ENCODE data around the gene IP6K1.
"Not testable (repeated sequence)": the region's sequence is repeated elsewhere in the genome, so short reads cannot be mapped to it uniquely, and the experiment has no call there.

Gene IP6K1

DNA sequence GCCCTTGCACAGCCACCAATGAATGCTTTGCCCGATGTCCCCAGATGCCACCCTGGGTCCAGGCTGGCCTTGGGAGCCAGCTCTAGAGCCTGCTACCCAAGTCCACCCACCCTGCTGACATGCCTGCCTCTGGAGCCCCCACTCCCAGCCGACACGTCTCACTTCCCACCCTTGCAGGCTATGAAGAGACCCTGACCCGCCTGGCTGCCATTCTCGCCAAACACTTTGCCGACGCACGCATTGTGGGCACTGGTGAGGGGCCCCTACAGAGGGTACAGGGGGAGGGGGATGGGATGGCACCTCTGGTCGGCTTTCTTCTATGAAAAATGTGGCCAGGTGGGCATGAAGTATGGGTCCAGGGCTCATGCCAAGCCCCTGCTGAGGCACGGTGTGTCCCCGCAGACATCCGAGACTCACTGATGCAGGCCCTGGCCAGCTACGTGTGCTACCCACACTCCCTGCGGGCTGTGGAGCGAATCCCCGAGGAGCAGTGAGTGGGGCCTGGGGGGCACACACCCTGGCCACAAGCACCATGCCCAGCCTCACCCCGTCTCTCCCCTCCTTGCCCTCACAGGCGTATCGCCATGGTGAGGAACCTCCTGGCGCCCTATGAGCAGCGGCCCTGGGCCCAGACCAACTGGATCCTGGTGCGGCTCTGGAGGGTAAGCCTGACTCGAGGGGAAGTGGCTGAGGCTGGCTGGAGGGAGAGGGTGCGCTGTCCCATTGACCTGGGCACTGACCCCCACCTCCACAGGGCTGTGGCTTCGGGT is 72.8 kb downstream of the IP6K1 start:
- in situ Hi-C loops (cut with MboI; ENCODE audit: low sequenced_read_pairs): no loop called here

GRCh38 chr3:49712631-49713317 is 73.6 kb downstream of the IP6K1 start:
- in situ Hi-C loops (cut with MboI; ENCODE audit: low sequenced_read_pairs): no loop called here

DNA sequence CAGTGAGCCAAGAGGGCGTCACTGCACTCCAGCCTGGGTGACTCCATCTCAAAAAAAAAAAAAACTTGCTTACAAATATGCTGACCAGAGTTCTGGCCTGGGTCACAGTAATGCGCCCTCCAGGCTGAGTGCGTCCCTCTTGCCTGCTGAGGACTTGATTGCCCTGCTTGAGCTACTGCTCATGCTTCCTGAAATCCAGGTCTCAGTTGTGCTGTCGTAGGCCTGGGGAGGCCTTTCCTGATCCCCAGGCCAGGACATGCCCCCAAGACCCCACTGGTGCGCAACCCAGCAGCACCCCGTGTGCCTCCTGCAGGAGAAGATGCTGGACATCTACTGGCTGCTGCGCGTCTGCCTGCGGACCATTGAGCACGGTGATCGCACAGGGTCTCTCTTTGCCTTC is 74.2 kb downstream of the IP6K1 start:
- in situ Hi-C loops (cut with MboI; ENCODE audit: low sequenced_read_pairs): no loop called here

DNA sequence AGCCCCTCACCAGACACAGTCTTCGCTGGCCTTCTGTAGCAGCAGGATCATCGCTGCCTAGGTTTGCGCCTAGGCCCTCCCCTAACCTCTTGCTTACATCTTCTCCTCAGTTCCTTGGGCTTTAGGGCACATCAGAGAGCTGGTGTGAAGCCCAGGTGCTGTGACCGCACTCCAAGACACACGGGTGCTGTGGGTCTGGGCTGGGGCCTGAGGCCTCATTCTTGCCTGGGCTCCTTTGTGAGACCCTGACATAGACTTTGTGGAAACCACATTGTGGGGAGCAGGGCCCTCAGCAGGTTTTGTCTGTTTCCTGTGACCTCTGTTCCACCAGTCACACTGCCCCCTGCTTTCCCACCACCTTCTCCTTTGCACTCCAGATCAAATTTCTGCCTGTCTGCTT is 74.9 kb downstream of the IP6K1 start:
- in situ Hi-C loops (cut with MboI; ENCODE audit: low sequenced_read_pairs): no loop called here

GRCh38 chr3:49709852-49710251 is 76.5 kb downstream of the IP6K1 start:
- in situ Hi-C loops (cut with MboI; ENCODE audit: low sequenced_read_pairs): no loop called here

DNA sequence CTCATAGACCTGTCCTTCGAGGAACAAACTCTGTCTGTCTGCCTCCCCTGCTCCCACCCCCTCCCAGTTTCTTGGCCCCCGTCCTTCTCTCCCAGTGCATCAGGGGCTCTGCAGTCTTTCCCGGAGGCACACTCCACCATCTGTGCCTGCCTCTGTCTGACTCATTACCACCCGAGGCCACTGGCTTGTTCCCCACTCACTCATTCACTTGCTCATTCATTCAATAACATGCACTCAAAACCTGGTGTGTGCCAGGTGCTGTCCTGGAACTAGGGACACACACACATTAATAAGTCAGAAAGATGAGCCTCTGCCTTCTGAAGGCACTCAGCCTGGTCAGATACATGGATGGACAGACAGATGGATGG is 79.2 kb downstream of the IP6K1 start:
- in situ Hi-C loops (cut with MboI; ENCODE audit: low sequenced_read_pairs): no loop called here

GRCh38 chr3:49706456-49707112 is 79.8 kb downstream of the IP6K1 start:
- in situ Hi-C loops (cut with MboI; ENCODE audit: low sequenced_read_pairs): no loop called here

- in situ Hi-C loops (cut with MboI; ENCODE audit: low sequenced_read_pairs): no loop called here
These were observed 80.9 kb downstream of the IP6K1 start for GRCh38 chr3:49705390-49705960.

DNA sequence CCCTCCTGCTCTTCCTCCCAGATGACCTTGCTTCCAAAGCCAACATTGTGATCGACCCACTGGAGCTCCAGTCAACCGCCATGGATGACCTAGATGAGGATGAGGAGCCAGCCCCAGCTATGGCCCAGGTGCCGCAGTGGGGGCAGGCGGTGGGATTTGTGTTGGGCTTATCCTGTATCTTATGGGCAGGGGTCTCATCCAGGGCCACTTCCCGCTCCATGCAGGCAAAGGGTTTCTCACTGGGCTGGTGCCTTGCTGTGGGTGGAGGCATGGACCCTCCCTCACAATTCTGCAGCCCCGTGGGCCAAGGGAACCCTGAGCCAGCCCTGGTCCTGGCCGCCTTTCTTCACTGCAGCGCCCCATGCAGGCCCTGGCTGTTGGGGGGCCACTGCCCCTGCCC is 81.7 kb downstream of the IP6K1 start:
- in situ Hi-C loops (cut with MboI; ENCODE audit: low sequenced_read_pairs): no loop called here

DNA sequence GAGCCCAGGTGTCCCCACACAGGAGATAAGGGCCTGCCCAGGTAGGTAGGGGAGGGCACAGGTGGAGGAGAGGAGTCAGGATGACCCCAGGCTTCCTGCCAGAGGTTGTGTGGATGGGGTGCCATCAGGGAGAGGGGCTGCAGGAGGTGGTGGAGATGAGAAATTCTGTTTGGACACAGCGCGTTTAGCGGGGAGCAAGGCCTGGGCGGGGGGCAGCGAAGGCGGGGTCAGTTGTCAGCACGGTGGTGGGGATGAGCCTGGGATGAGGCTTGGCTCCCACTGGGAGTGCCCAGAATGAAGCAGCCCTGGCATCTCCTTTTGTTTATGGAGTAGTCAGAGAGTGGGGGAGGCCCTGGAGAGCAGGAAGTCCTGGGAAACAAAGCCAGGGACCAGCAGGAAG is 82.4 kb downstream of the IP6K1 start:
- in situ Hi-C loops (cut with MboI; ENCODE audit: low sequenced_read_pairs): no loop called here

DNA sequence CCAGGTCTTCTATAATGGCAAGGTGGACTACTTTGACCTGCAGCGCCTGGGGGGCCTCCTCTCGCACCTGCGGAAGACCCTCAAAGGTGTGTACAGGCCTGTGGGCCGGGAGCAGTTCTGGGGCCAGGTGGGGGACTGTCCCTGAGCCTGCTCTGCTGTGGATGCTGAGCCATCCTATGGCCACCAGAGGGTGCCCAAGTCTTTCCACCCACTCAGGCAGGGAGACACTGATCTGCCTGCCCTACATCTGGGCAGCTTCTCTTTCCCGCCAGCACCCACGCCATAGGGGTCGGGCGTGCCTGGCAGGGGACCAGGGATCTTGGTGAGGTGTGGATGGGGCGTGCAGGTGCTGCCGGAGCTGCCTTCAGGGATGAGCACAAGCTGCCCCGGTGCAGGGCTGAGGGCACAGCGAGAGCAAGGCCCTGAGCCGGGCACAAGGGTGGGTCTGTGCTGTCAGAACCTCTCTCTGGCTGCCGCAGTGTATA is 82.9 kb downstream of the IP6K1 start:
- in situ Hi-C loops (cut with MboI; ENCODE audit: low sequenced_read_pairs): no loop called here

DNA sequence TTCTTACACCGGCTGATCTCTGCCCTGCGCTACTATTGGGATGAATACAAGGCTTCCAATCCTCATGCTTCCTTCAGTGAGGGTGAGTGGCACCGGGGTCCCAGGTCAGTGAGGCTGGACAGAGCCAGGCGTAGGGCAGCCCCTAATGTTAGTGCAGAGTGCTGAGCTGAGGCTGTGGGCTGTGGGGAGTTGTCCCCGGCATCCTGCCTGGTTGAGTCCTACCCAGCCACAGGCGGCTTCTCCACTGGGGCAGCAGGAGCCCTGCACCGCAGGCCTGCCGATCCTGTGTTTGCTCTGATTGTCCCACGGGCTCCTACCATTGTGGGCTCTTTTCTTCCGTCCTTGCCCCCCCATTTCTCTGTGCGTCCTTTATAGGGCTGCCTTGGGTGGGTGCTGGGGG is 83.7 kb downstream of the IP6K1 start:
- in situ Hi-C loops (cut with MboI; ENCODE audit: low sequenced_read_pairs): no loop called here

- in situ Hi-C loops (cut with MboI; ENCODE audit: low sequenced_read_pairs): no loop called here
These were observed 84.8 kb downstream of the IP6K1 start for GRCh38 chr3:49701388-49702077.

GRCh38 chr3:49700453-49701128 is 85.8 kb downstream of the IP6K1 start:
- in situ Hi-C loops (cut with MboI; ENCODE audit: low sequenced_read_pairs): no loop called here

GRCh38 chr3:49700014-49700413 is 86.3 kb downstream of the IP6K1 start:
- in situ Hi-C loops (cut with MboI; ENCODE audit: low sequenced_read_pairs): no loop called here

- in situ Hi-C loops (cut with MboI; ENCODE audit: low sequenced_read_pairs): no loop called here
These were observed 86.9 kb downstream of the IP6K1 start for GRCh38 chr3:49699281-49699979.

- in situ Hi-C loops (cut with MboI; ENCODE audit: low sequenced_read_pairs): not testable (repeated sequence)
These were observed 90.9 kb downstream of the IP6K1 start for GRCh38 chr3:49695350-49696015.

DNA sequence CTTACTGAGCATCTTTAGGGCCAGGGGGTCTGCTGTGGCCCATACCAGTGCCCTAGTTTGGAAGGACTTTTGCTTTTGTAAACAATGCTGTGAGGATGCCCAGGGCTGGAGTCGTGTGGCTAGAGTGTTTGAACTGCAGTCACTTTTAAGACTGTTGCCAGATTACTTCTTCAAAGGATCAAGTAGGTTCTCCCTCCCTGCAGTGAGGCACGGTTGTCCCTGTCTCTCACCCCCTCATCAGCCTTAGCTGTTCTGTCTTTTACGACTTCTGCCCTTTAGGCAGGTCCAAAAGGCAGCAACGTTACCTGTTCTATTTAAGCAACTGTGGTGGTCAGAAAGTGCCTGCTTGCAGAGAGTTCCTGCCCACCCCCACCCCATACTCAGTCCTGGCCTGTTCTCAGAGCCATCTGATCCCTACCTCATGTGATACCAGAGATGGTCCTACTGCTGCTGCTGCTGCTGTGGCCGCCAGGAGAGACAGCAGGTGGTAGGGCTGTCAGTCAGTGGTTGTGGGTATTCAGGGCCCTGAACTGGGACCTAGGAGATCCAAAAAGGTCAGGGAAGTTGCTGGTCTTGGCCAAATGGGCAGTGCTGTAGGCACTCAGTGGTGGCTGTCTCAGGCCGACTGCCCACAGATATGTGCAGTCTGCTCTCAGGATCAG is 91.8 kb downstream of the IP6K1 start:
- in situ Hi-C loops (cut with MboI; ENCODE audit: low sequenced_read_pairs): not testable (repeated sequence)

DNA sequence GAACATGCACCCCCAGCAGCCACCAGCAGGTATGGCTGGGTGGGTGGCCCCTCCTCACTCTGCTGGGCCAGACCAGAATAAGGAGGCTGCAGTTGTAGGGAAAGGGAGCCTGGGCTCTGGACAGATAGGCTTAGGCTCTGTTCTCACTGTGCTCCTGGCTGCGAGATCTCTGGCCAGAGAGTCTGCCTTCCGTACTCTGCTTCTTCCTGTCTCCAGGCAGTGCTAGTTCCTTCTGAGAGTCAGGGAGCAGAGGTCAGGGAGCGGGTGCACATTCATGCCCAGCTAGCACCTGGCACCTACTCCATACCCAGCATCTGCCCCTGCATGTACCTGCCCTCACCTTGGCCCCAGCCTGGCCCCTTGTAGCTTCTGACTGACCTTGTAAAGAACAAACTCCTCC is 94.9 kb downstream of the IP6K1 start:
- in situ Hi-C loops (cut with MboI; ENCODE audit: low sequenced_read_pairs): not testable (repeated sequence)
